Activated CD4-positive, alpha-beta T cell treated with anti-CD3 and anti-CD28 coated beads, Interleukin-2, Interleukin-6, amounts not matched to agents 100 ng/mL and 50 ng/mL, durations not matched to agents 16 hours and 8 hours (primary cell): ENCODE data around the gene IL18BP.

Experiments
- DNase-seq: peaks from one replicate; pipeline ENCODE4 v3.0.0-alpha.2; 2020

The IL18BP gene

DNA sequence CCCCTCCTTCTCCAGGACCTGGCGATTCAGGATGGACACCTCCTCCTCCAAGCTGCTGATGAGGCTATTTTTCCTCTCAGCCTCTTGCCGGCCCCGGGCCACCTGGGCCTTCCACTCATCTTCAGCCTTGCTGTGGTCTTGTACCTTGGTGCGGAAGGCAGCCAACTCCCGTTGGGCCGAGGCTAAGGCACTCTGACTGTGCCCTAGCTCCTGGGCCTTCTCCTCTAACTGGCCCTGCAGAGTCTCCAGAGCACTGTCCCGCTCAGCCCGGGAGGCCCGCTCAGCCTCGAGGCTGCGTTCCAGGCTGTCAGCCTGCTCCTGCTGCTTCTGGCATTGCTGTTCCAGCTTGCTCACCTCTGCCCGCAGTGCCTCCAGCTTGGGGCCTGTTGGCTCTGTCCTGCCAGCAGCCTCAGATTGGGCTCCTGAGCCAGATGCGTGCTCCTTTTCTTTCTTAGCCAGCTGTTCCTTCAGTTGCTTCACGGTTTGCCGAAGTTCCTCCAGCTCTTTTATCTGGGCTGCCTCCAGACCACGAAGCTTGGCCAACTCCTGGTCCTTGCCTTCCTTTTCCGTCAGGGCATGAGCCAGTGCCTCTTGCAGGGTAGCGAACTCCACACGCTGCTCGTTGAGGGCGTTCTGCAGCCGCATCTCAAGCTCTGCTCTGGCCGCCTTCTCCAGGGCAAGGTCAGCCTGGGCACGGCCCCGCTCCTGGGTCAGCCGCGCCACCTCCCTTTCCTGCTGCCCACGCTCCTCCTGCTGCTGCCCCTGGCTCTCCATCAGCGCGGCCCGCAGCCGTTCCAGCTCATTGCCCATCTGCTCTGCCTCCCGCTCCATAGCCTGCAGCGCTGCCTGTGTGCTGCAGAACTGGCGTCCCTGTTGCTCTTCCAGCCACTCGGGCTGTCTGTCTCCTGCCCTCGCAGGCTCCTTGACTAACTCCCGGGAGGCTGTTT is 15.3 kb downstream of the IL18BP start:
- DNase-seq = no peak

DNA sequence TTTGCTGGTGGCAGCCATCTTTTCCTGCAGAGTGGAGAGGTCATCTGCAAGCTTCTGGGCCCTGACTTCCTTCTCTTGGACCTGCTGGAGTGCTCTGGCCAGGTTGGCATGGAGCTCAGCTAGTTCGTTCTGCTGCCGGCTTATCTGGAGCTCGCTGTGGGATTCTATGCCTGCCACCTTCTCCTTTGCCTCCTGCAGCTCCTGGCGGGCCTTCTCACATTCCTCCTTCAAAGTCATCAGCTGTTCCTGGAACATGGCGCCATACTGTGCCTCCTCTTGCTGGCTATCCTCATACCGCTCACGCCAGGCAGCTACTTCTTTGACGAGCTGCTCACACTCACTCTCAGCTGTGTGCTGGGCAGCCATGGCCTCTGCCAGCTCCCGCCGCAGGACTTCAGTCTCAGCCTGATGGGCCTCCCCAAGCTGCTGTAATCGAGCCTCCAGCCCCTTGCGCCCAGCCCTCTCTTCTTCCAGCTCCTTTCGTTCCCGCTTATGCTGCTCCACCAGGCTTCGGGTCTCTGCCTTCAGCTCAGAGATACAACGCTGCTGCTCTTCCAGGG is 16.1 kb downstream of the IL18BP start:
- DNase-seq = no peak

DNA sequence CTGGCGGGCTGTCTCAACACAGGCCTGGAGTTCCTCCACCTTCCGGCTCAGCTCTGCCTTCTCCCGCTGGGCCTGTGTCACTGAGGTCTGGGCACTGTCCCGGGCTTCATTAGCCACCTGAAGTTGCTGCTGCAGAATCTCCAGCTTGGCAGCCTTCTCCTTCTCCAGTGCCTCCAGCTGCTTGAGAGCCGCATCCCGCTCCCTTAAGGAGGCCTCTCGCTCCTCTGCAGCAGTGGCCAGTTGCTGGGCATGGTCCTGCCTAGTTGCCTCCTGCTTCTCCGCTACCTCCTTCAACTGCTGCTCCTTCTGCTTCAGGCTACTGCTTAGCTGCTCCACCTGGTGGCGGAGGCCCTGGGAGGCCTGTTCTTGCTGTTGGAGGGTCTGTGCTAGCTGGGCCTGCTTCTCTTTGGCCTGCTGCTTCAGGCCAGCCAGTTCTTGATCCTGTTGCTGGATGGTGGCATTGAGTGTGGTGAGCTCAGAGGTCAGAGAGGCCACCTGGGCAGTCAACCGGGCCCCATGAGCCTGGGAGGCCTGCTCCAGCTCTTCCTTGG is 16.9 kb downstream of the IL18BP start:
- no peak for DNase-seq

DNA sequence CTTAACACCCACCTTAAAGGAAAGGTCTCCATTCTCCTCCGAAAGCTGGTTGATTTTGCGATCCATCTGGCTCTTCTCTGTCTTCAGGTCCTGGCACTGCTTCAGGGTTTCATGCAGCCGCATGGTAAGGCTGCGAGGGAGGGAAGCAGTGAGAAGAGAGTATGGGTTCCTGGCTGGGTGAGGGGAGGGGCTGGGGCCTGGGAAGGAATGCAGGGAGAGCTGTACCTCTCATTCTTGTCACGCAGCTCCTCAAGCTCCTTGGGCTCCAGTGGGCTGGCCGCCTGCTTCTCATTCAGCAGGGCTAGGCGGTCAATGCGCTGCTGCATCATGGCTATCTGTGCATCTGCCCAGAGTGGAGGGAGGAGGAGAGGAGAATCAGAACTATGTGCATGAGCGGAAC is 19.5 kb downstream of the IL18BP start:
- no peak for DNase-seq

DNA sequence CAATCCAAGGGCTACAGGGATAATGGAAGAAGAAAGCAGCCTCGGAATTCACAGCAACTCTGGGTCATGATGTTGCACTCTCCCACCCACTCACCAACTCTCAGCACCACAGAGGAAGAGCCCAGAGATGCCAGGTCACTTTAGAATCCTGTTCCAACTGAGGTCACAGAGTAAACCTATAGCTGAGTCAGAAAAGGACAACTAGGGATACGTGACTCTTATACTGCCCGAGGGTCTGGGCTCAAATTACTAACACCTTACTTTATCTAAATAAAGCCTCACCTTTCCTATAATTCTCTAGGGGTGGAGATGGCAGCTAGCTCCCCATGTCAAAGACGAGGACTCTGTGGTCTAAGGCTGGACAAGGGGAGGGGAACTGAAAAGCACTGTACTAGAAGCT is 24.6 kb downstream of the IL18BP start:
- DNase-seq = no peak

DNA sequence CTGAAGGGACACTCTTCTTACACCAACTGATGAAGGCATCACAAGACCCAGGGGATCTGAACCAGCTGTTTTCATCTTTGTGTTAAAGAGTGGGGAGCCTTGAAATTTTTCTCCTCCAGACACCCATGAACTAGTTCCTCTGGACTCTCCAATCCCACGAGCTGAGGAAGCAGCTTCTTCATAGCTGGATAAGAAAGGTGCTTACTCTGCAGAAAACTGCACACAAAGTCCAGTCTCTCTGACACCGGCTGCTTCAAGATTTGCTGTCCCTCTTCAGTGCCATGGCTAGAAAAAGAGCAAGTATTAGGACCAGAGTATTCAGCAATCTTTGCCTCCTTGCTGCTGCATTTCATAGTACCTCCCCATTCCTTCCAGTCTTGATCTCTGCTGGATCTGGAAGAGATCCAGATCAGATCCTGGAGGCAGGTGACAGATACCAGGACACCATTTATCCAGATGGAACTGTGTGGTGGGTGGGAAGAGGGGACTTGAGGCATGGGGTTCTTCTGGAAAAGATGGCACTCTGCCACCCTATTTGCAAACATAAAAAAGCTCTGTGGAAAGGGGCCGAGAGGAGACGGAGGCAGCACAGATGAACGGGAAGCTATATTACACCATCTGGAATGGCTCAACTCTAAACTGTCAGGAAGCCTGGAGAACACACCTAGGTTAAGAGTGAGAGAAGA is 25.5 kb downstream of the IL18BP start:
- DNase-seq = no peak

DNA sequence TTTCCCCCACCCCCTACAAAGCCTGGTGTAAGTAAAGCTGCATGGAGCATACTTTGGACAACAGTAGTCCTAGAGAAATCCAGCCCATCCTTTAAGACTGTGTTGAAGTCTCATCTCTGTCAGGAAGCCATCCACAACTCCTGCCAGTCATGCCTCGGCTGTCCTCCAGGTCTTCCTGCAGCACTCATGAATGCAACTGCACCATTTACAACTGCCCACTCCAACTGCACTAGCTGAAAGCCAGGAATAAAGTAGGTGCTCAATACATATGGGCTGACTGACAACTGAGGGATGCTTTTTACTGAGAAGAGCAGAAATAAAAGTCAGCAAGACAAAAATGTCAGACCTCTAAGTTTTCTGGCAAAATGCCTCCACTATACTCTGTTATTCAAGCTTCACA is 27.4 kb downstream of the IL18BP start:
- DNase-seq = no peak

DNA sequence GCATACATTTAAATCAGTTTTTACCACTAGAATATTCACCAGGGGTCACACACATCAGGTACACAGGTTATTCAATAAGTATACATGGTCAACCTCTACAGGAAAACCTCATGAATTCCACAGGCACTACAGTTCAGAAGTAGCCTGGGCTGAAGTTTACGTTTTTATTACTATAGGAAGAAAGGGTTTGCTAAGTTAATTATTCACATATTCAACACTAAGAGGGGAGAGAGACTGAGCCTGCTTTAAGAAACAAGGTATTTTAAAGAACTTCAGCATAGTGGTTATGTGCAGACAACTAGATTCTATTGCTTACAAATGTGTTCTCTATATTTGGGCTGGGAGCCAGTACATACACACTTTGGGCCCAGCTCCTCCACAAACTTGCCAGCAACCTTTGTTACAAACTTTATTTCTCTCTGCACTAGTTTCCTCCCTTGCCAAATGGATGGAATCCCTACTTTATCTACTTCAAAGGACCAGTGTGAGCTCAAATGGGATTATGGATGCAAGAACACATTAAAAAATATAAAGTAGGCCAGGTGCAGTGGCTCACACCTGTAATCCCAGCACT is 31.9 kb downstream of the IL18BP start:
- DNase-seq = no peak

DNA sequence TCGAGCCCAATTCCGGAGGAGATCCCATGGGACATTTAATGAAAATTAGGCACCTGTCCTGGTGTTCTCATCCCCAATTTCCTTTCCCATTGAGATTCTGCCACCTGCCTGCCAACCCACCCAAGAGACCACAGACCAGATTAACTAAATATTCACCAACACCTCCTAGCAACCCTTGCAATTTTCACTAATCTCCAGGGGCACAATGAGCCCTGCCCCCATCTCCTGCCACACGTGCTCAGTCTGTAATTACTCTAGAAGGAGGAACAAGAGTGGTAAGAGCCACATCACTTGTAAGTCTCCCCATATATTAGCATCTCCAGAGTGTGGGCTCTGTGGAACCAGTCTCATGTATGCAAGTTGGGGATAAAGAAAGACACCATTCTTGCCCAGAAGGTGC is 38.0 kb downstream of the IL18BP start:
- no peak for DNase-seq

DNA sequence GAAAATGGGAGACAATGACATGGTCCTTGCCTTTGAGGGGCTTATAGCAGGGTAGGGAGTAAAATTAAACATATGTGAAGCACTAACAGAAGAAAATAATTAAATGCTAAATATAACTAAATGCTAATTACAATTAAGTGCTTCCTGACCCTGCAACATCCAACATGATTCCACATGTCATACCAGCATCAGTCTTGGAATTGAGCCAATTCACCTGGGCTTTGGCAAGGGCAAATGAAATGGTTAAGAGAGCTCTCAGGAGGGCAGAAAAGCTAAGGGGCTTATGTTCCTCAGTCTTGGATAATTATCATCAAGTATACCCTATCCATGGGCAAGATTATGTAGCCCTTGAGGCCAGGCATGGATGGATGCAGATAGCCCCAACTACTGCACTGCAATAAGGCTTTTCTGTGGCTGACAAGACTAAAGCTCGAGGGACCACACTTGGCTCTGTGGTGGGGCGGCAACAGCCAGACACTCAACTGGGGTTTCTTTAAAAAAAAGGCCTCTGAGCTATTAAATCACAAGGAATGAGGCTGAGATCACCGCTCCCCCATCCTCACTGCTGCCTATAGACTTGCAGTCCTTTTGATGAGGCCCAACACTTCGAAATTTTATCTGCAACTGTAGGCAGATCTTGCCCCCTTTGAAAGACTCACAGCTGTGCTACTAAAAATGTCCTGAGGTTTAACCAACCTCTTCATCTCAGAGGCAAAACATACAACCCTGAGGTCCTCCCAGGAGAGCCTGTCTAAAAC is 39.0 kb downstream of the IL18BP start:
- no peak for DNase-seq

DNA sequence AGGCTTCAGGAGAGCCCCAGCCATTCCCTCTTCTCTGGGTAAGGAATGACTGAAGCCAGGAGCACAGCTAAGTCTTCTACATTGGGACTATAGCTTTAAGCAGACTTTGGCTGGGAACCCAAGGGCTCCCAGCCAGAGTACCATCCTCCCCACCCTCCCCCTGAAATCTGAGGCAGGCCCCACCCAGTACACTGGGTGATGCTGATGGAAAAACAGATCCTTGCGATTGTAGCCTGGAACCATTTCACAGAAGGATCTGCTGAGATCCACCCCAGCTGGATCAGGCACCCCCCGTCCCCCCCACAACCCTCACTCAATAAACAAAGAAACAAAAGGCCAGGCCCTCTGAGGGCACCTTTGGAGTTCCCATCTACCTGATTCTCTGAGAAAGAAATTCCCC is 39.8 kb downstream of the IL18BP start:
- DNase-seq = no peak

DNA sequence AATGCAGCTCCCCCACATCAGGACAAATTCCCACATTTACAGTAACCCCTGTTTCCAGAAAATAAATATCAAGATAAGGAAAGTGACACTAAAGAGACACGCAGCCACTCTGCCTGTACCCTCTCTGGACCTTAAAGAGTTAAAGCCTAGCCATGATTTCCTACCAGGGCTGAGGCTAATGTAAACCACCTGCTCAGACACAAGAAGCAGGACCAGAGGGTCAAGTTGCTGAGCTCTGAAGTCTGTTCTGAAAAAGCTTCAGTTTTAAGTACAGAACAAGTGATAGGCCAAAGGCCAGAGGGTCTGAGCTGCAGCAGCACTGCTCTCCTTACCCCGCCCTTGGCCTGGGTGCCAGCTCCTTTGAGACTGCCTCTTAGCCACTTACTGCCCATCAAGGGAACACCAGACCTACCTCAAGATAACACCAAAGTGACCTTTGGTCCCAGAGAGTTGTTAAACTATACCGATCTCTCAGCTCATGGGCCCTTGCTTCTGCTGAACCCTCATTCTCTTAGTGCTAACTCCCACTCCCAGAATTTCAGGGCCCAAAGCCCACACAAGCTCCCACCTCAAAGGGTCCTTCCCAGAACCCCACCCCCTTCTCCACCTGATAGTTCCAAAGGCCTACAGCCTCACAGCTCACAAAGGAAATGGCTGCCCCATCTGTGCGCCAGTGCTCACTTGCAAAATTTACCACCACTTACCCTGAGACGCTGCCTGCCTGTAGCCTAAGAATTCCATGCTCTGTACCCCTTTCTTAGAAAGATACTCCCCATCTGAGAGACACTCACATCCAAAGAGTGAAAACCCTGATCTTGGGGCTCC is 40.5 kb downstream of the IL18BP start:
- no peak for DNase-seq

DNA sequence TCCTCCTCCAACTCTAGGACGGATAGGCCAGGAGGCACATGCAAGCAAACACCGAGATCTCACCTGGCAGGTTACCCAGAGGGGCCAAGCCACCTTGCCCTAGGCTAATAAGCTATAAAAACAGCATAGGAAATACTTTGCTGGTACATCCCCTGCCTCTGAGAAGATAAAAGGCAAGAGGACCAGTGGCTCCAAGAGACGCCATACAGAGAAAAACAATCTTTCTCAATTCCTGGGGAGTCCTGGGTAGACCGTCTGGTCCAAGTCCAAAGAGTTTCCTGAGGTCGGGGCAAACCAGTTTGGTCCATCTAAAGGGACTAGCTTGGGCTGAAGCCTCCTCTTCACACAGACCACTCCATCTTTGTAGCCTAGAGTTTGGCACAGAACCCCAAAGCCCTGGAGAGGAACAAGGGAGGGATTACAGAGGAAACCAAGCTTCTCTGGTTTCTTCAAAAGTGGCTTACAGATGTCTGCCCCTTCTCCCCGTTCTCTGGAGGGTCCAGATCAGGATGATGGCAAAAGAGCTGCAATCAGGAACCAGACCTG is 41.2 kb downstream of the IL18BP start:
- no peak for DNase-seq

DNA sequence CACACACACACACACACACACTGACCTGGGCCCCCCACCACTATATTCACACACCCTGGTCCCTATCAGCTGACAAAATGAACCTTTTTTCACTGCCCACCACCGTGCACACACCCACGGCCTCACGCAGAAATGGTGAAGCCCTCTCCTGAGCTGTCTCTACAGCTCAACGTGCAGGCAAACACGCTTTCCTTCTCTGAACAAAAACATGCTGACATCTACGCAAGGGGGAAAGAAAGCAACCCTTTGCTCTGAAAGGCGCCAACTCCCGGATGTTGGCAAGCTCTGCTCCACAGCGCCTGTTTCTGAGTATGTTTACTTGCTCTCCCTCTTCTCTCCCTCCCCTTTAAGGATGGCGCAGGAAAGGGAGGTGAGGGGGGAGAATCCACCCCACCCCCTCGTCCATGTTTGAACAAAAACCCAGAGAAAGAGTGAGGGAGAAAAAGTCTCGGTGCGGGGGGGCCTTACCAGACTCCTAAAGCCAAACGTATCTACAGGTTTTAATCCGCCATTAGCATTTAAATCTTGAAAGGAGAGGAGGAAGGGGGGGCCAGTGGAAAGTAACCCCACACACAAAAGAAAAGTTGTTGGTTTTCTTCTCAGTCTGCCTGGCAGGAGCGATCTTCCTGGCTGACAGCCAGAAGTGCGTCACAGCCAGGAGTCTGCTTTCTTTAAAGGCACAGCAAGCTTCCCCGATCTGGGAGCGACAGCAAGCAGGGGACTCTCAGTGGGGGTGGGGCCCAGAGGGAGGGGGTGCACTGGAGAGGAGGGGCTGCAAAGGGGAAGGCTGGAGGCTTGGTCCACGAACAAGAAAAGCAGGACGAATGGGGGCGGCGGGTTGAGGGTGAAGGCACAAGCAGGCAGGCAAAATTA is 42.0 kb downstream of the IL18BP start:
- peak; percentile 65 for DNase-seq

DNA sequence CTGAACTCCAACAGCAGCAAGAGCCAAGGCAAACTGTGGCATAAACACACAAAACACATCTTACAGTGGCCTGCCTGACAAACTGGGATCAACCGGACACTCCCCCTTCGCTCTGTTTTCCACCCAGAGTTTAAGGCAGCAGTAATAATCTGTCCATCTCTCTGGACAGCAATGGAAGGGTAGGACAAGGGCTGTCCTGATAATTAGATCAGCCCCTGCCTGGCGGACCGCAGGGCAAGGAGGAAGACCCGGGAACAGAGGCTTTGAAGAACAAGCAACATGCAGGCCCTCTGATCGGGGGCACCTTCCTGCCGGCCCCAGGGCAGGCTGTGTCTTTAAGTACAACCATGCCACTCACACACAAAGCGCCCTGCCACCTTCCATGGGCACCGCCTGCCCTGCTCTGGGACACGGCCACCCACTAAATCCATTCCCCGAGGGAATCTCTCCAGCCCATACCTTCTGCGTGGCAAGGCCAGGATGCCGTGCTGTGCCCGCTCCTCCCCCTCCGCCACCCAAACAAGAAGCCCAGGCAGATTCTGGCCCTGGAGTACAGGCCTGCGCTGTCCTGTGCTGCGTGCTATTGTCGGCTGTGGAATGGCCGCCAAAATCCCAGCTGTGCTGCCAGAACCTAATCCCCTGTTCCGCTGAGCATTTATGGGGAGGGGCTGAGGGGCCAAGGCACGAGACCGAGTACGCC is 42.8 kb downstream of the IL18BP start:
- peak; percentile 21 for DNase-seq

DNA sequence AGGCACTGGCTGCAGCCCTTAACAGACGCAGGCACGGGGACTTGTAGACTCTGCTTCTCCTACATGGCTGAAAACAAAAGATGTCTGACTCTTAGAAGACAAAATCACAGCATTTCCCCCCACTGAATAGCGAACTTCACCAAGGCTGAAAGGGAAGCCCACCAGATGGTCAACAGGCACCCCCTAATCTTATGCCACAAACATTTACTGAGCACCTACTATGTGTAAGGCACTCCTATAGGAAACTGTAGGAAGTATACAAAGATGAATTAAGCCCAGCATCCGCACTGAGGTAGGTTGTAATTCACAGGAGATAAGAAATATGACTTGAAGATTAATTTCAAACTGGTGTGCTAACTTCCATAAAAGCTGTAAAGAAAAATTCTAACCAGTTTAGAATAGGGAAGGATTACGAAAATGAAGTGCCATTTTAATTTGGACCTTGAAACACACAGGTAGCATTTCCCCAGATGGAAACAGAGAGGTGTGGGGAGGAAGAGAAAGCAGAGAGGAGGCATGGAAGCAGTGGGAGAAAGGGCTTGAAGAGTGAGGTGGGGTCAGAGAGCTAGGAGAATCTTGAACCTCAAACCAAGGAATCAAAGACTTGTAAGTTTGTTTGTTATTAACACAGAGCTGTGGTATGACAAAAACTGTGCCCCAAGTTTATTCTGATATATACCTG is 43.5 kb downstream of the IL18BP start:
- DNase-seq = no peak

DNA sequence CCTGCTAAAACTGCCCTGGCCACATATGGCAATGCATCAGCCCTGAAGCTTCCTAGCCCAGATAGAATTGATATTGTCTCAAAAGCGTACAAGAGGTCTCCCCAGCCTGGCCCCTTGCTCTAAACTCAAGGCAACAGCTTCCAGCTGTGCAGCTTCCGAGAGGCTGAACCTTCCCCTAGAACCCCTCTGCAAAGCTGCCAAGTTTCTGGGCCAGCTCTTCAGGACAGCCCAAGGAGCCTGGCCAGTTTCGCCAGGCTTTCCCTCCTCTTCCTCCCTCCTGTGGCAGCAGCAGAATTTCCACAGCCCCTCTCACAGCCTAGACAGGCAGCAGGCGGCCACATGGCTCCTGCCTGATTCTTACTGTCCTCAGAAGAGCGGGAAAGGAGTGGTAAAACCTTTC is 47.1 kb downstream of the IL18BP start:
- no peak for DNase-seq

DNA sequence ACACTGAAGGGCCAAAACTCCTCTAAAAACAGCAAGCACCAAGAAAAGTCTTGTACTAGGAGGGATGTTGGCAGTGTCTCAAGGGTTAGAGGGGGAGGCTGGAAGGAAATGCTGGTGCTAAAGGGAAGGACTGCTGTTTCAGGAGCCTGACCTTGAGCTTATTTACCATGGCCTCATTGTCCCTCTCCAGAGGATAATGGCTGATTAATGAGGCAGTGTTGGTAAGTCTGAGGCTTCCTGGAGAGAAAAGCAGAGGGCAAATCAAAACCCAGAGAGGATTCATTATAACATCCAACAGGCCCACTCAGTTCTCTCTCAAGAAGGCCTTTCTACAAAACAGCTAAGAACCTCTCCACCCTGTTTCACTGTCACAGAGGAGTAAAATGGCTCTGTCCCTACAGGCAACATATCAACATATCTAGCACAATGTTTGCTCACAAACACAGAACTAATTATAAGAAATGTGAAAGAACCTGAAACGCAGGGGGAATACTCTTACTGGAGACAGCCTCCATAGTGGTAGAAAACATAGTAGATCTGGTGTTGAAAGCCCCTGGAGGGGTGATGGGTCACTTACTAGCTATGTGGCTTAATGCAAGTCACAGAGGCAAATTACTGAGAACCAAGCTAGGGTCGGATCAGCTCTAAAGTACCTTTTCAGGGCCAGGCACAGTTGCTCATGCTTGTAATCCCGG is 50.2 kb downstream of the IL18BP start:
- no peak for DNase-seq
